Stomach (tissue), 9 donors: ENCODE measurements around the gene TMX4. TPM values are rescaled to one million over a fixed set of nuclear protein-coding genes. Genes with fewer than 3 reads are reported as not detected.
A peak's percentile ranks its signal among the peaks of the same experiment; 100 is the strongest.

Experiments
- DNase-seq, 2 donors: peaks; one replicate each; pipeline versions ENCODE4 v3.0.0 to v3.0.0-alpha.2; 2013 to 2019
- H3K27ac ChIP-seq, 5 donors: fragments of 200-600 bp in 4 of 5; sonication (generic) in 4 of 5; one replicate each; pipeline ENCODE4 v1.5.1; 2013 to 2019; ENCODE audit warnings: mild to moderate bottlenecking in 1 of 5, moderate library complexity in 1 of 5
- H3K27me3 ChIP-seq, 3 donors: fragments of 200-600 bp; sonication (generic); one replicate each; pipeline ENCODE4 v1.5.1; 2017 to 2019; ENCODE audit warnings: mixed run types in 1 of 3
- H3K36me3 ChIP-seq, 4 donors: fragments of 200-600 bp; sonication (generic); 1 replicate in 3 of 4; 2 replicates in 1 of 4; pipeline ENCODE4 v1.5.1; 2016 to 2019
- H3K4me1 ChIP-seq, 4 donors: fragments of 200-600 bp; sonication (generic); one replicate each; pipeline ENCODE4 v1.5.1; 2016 to 2019
- H3K4me3 ChIP-seq, 4 donors: fragments of 200-600 bp; sonication (generic) in 3 of 4; one replicate each; pipeline ENCODE4 v1.5.1; 2016 to 2019; ENCODE audit warnings: mild to moderate bottlenecking in 1 of 4
- H3K9me3 ChIP-seq, 4 donors: fragments of 200-600 bp; sonication (generic); one replicate each; pipeline ENCODE4 v1.5.1; 2016 to 2019
- EP300 ChIP-seq: sonication (generic); formaldehyde crosslinking; IDR thresholded peaks from one replicate; pipeline ENCODE4 v1.6.1; 2017; ENCODE audit warnings: antibody characterized with exemption
- POLR2A ChIP-seq, 4 donors: fragments of 450-650 bp; IDR thresholded peaks; one replicate each; pipeline ENCODE4 v1.6.1; 2016; ENCODE audit warnings: antibody characterized with exemption in 4 of 4, control low read depth in 2 of 4, mild to moderate bottlenecking in 1 of 4, moderate library complexity in 1 of 4
- POLR2AphosphoS5 ChIP-seq, 3 donors: sonication (generic); formaldehyde crosslinking; IDR thresholded peaks; one replicate each; pipeline ENCODE4 v1.6.1; 2016; ENCODE audit warnings: antibody characterized with exemption in 3 of 3
- WGBS, 5 donors: extraction: QIAGEN DNeasy Blood & Tissue Kit in 3 of 5; methylation state at CpG; one replicate each; pipeline versions ENCODE4 v1.1.5 to v1.1.7; 2013 to 2018; 5-methylcytosine and 5-hydroxymethylcytosine counted together
- intact Hi-C: fragments of 100-400 bp; cut with DNase I; formaldehyde crosslinking; loops from one replicate; pipeline ENCODE4 v1.15.1; 2023; ENCODE audit warnings: low total_unique reads
- polyA plus RNA-seq, 3 donors: library from polyadenylated mRNA; stranded (reverse); fragments of 200-250 nt; gene quantifications; one replicate each; pipeline ENCODE4 v1.2.3, GENCODE V29; 2013
- total RNA-seq, 5 donors: library from RNA; depleted of rRNA; stranded (reverse); fragments of >200 nt; gene quantifications; one replicate each; pipeline versions ENCODE4 v1.1.0 to v1.2.3, GENCODE V29; 2014 to 2016
- TF ChIP-seq, protein P1 (sequence below), 7 experiments: fragments of 450-650 bp in 4 of 7; fragments of 200-600 bp in 3 of 7; sonication (generic) in 3 of 7; IDR thresholded peaks; one replicate each; pipeline ENCODE4 v1.5.1; 2016 to 2019; ENCODE audit warnings: antibody characterized with exemption in 7 of 7, control low read depth in 2 of 7, mild to moderate bottlenecking in 1 of 7
- donor health status: healthy with polysubstance abuse.
- donor health status: Bipolar disorder and iron deficiency.
- donor health status: healthy.

Gene TMX4
- total and polyA plus RNA-seq, 8 donors, result 5.7 to 153 (median 18.8) TPM

GRCh38 chr20:8045946-8046345, 26.4 kb upstream of the TMX4 start:
- intact Hi-C loops, result loop anchor here (10.0 kb wide), 1 partner anchor 349 kb away; no protein-coding TSS in a partner anchor
- 77 to 89% (median 83%) methylated on average over 1 of the region's 1 CpG for WGBS, 5 donors
- Histone ChIP-seq H3K4me1 (peaks cover 0 to 5% (median 1%) of the 10 kb centered on the region in 4 donors), H3K27me3 (no peaks in the 10 kb centered on the region), H3K27ac (no peak overlapping the region), H3K36me3 (no peaks in the 10 kb centered on the region), H3K9me3 (no peaks in the 10 kb centered on the region), H3K4me3 (no peak overlapping the region)
- no peak for TF ChIP-seq POLR2A (IDR thresholded peaks at IDR 0.05)
- TF ChIP-seq, protein P1, sequence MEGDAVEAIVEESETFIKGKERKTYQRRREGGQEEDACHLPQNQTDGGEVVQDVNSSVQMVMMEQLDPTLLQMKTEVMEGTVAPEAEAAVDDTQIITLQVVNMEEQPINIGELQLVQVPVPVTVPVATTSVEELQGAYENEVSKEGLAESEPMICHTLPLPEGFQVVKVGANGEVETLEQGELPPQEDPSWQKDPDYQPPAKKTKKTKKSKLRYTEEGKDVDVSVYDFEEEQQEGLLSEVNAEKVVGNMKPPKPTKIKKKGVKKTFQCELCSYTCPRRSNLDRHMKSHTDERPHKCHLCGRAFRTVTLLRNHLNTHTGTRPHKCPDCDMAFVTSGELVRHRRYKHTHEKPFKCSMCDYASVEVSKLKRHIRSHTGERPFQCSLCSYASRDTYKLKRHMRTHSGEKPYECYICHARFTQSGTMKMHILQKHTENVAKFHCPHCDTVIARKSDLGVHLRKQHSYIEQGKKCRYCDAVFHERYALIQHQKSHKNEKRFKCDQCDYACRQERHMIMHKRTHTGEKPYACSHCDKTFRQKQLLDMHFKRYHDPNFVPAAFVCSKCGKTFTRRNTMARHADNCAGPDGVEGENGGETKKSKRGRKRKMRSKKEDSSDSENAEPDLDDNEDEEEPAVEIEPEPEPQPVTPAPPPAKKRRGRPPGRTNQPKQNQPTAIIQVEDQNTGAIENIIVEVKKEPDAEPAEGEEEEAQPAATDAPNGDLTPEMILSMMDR (IDR thresholded peaks at IDR 0.05), result no peak
- TF ChIP-seq EP300, result no peak
- no peak for TF ChIP-seq POLR2AphosphoS5 (IDR thresholded peaks at IDR 0.05)
- DNase-seq, result no peak

- intact Hi-C loops, result loop anchor here (10.0 kb wide), 1 partner anchor 351 kb away; no protein-coding TSS in a partner anchor
- Histone ChIP-seq H3K9me3 (no peaks in the 10 kb centered on the region), H3K4me3 (no peak overlapping the region), H3K27ac (no peak overlapping the region), H3K27me3 (no peaks in the 10 kb centered on the region), H3K4me1 (peaks cover 0 to 5% (median 1%) of the 10 kb centered on the region in 4 donors), H3K36me3 (no peaks in the 10 kb centered on the region)
- TF ChIP-seq, protein P1 (IDR thresholded peaks at IDR 0.05), result peak in 5 of 7 experiments; percentile 35 to 85 (median 65)
- no peak for TF ChIP-seq POLR2AphosphoS5 (IDR thresholded peaks at IDR 0.05)
- TF ChIP-seq EP300, result no peak
- no peak for TF ChIP-seq POLR2A (IDR thresholded peaks at IDR 0.05)
- peak in 1 of 2 donors; percentile 84 for DNase-seq
- WGBS, 5 donors, result 29 to 33% (median 30%) methylated on average over 13 of the region's 13 CpGs
Measured at GRCh38 chr20:8043687-8044282, 24.2 kb upstream of the TMX4 start.

DNA sequence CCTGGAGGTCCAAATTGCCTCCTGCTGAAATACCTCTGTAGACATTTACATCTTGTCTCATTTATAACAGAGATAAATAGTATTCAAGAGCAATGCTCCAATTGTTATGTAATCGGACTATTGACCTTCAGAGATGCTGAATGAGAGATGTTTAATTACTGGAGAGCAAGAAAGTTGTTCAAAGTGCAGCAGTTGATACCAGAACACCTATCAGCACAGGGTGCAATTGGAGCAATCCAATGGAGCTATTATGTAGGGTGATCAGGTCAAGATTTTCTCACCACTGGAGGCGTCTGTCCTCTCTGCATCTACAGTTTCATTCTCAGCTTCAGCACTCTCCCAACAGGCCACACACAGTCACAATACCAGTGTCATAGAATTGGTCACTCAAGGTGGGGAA, 19.5 kb upstream of the TMX4 start:
- no peak overlapping the region for H3K27ac ChIP-seq
- whole genome bisulfite sequencing, 5 donors, result 57 to 78% (median 73%) methylated on average over 2 of the region's 2 CpGs
- TF ChIP-seq POLR2AphosphoS5 (IDR thresholded peaks at IDR 0.05) (no peak), POLR2A (IDR thresholded peaks at IDR 0.05) (no peak), EP300 (no peak)
- TF ChIP-seq, protein P1 (IDR thresholded peaks at IDR 0.05), result no peak
- H3K4me3 ChIP-seq, result no peak overlapping the region
- H3K36me3 ChIP-seq, result no peaks in the 10 kb centered on the region
- H3K9me3 ChIP-seq, result no peaks in the 10 kb centered on the region
- intact Hi-C loops, result loop anchor here (10.0 kb wide), 1 partner anchor 686 kb away; no protein-coding TSS in a partner anchor
- no peak for DNase-seq
- peaks cover 0 to 5% (median 1%) of the 10 kb centered on the region in 4 donors for H3K4me1 ChIP-seq
- H3K27me3 ChIP-seq, result no peaks in the 10 kb centered on the region

DNA sequence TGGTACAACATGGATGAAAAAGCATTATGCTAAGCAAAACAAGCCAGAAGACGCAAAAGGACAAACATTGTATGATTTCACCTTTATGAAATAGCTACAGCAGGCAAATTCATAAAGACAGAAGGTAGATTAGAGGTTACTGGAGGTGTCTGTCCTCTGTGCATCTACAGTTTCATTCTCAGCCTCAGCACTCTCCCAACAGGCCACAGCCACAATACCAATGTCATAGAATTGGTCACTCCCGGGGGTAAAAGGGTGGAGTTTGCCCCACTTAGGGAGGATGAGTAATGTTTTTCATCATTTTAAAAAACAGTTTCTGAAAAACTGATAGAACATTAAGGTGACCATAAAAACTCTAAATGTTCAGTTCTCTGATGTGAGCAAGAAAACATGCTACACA, 17.2 kb upstream of the TMX4 start:
- DNase-seq, result no peak
- Histone ChIP-seq H3K27me3 (no peaks in the 10 kb centered on the region), H3K27ac (no peak overlapping the region), H3K9me3 (no peaks in the 10 kb centered on the region), H3K4me3 (no peak overlapping the region), H3K4me1 (no peaks in the 10 kb centered on the region), H3K36me3 (no peaks in the 10 kb centered on the region)
- TF ChIP-seq EP300, result no peak
- TF ChIP-seq POLR2AphosphoS5 (IDR thresholded peaks at IDR 0.05), result no peak
- no peak for TF ChIP-seq POLR2A (IDR thresholded peaks at IDR 0.05)
- TF ChIP-seq, protein P1 (IDR thresholded peaks at IDR 0.05), result no peak
- WGBS, 5 donors, result 87 to 92% (median 90%) methylated on average over 2 of the region's 2 CpGs
- intact Hi-C loops, result loop anchor here (10.0 kb wide), 1 partner anchor 688 kb away; no protein-coding TSS in a partner anchor
